Thyroid gland (tissue), 4 donors: ENCODE results near the gene ALLC. TPM values are rescaled to one million over a fixed set of nuclear protein-coding genes. Genes with fewer than 3 reads are reported as not detected.
A peak's percentile ranks its signal among the peaks of the same experiment; 100 is the strongest.

Experiments used
- DNase-seq, 2 donors: peaks; one replicate each; pipeline ENCODE4 v3.0.0-alpha.2; 2019
- H3K27ac ChIP-seq, 3 donors: fragments of 200-600 bp; sonication (generic); 1 replicate in 2 of 3; 2 replicates in 1 of 3; pipeline ENCODE4 v1.5.1; 2016 to 2019; ENCODE audit warnings: mild to moderate bottlenecking in 1 of 3, moderate library complexity in 1 of 3
- H3K27me3 ChIP-seq: fragments of 200-600 bp; sonication (generic); one replicate; pipeline ENCODE4 v1.5.1; 2019
- H3K36me3 ChIP-seq, 2 donors: fragments of 200-600 bp; sonication (generic); one replicate each; pipeline ENCODE4 v1.5.1; 2016 to 2019
- H3K4me1 ChIP-seq, 2 donors: fragments of 200-600 bp; sonication (generic); one replicate each; pipeline ENCODE4 v1.5.1; 2017 to 2019
- H3K4me3 ChIP-seq, 3 donors: fragments of 200-600 bp; sonication (generic); replicated peaks in 1 of 3; 1 replicate in 2 of 3; 2 replicates in 1 of 3; pipeline ENCODE4 v1.5.1; 2016; ENCODE audit warnings: mild to moderate bottlenecking in 1 of 3
- H3K9me3 ChIP-seq: fragments of 200-600 bp; sonication (generic); one replicate; pipeline ENCODE4 v1.5.1; 2017
- POLR2A ChIP-seq, 2 donors: fragments of 450-650 bp; IDR thresholded peaks; one replicate each; pipeline ENCODE4 v1.6.1; 2017; ENCODE audit warnings: antibody characterized with exemption in 2 of 2, mild to moderate bottlenecking in 2 of 2, moderate library complexity in 1 of 2
- WGBS, 2 donors: methylation state at CpG; one replicate each; pipeline ENCODE4 v1.1.5; 2017; 5-methylcytosine and 5-hydroxymethylcytosine counted together
- intact Hi-C: fragments of 100-400 bp; cut with DNase I; formaldehyde crosslinking; loops from one replicate; pipeline ENCODE4 v1.15.1; 2023
- total RNA-seq, 4 donors: library from RNA; depleted of rRNA; stranded (reverse); fragments of >200 nt; gene quantifications; one replicate each; pipeline ENCODE4 v1.2.3, GENCODE V29; 2016
- TF ChIP-seq, protein P1 (sequence below), 6 experiments: fragments of 200-600 bp in 3 of 6; fragments of 450-650 bp in 3 of 6; sonication (generic) in 3 of 6; IDR thresholded peaks; one replicate each; pipeline ENCODE4 v1.5.1; 2016 to 2019; ENCODE audit warnings: antibody characterized with exemption in 6 of 6, mild to moderate bottlenecking in 2 of 6, inconsistent platforms in 1 of 6, moderate library complexity in 1 of 6

ALLC gene
- total RNA-seq, 4 donors from 2014 or later: not detected

DNA sequence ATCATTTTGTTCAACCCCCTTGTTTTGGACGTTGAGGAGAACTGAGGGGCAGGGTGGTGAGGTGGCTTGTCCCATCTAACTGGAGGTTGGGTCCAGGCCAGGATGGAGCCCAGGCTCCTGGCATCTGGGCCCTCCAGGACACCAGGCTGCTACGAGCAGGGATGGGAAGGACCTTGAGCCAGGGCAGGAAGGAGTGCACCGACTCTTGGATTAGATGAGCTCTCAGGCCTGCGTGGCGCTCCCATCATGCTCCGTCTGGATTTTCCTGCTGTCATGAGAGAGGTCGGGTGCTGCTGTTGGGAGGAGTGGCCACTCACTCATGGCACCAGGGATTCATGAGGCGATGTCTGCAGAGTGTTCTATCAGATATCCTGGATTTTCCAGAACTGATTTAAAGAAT, 18.3 kb upstream of the ALLC start:
- TF ChIP-seq, protein P1, sequence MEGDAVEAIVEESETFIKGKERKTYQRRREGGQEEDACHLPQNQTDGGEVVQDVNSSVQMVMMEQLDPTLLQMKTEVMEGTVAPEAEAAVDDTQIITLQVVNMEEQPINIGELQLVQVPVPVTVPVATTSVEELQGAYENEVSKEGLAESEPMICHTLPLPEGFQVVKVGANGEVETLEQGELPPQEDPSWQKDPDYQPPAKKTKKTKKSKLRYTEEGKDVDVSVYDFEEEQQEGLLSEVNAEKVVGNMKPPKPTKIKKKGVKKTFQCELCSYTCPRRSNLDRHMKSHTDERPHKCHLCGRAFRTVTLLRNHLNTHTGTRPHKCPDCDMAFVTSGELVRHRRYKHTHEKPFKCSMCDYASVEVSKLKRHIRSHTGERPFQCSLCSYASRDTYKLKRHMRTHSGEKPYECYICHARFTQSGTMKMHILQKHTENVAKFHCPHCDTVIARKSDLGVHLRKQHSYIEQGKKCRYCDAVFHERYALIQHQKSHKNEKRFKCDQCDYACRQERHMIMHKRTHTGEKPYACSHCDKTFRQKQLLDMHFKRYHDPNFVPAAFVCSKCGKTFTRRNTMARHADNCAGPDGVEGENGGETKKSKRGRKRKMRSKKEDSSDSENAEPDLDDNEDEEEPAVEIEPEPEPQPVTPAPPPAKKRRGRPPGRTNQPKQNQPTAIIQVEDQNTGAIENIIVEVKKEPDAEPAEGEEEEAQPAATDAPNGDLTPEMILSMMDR (IDR thresholded peaks at IDR 0.05): no peak
- intact Hi-C loops: no loop called here
- Histone ChIP-seq H3K4me1 (peaks cover 0 to 8% of the 10 kb centered on the region in 2 donors), H3K36me3 (no peaks in the 10 kb centered on the region), H3K27ac (no peak overlapping the region), H3K9me3 (no peaks in the 10 kb centered on the region), H3K27me3 (no peaks in the 10 kb centered on the region), H3K4me3 (no peak overlapping the region)
- no peak for DNase-seq
- WGBS, 2 donors: 87 to 89% methylated on average over 7 to 8 of the region's 8 CpGs

DNA sequence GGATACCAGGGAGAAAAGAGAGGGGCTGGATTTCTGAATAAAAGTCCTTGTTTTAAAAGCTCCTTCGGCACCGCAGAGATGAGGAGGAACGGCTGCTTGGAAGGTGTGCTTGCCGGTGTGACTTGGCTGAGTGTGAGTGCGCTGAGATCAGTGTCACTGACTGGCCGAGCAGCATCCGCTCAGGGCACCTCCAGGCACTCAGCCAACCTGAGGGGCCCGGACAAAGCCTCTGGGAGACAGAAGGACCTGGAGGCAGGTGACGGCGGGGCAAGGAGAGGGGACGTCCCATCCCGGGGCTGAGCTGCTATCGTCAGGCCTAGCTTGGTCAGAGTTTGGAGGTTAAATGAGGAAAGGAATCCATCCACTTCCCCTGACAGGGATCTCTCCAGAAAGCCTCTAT, 16.8 kb upstream of the ALLC start:
- DNase-seq: peak; percentile 27 to 36
- Histone ChIP-seq H3K9me3 (no peaks in the 10 kb centered on the region), H3K27ac (no peak overlapping the region), H3K4me1 (peaks cover 0 to 8% of the 10 kb centered on the region in 2 donors), H3K36me3 (no peaks in the 10 kb centered on the region), H3K4me3 (no peak overlapping the region), H3K27me3 (no peaks in the 10 kb centered on the region)
- intact Hi-C loops: no loop called here
- TF ChIP-seq POLR2A (IDR thresholded peaks at IDR 0.05): no peak
- TF ChIP-seq, protein P1 (IDR thresholded peaks at IDR 0.05): no peak
- 36 to 67% methylated on average over 13 of the region's 13 CpGs for WGBS, 2 donors

DNA sequence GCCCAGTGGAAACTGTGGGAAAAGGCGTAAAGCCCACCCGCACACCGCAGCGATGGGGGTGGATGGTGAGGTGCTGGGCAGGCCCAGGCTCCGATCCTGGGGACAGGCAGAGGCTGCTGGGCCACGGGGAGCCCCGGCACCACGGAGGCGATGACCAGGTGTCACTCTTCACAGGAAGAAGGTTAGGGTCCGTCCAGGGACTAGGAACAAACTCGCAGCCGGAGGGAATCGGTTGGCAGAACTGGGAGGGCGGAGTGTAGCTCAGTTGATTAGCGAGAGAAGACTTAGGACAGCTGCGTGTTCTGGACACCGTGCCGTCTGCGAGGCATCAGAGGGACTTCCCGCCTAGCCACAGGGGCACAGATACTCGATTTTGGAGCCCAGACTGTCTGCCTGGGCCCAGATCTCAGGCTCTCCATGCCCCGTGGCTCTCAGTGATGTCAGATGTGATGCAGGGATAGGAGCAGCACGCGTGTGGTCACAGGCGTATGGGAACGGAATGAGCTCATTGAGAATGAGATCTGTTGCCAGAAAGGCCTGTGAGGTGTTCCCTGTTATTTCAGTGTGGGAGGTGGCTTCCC, 16.1 kb upstream of the ALLC start:
- Histone ChIP-seq H3K27me3 (no peaks in the 10 kb centered on the region), H3K36me3 (no peaks in the 10 kb centered on the region), H3K4me1 (peaks cover 0 to 8% of the 10 kb centered on the region in 2 donors), H3K27ac (no peak overlapping the region), H3K4me3 (no peak overlapping the region), H3K9me3 (no peaks in the 10 kb centered on the region)
- DNase-seq: peak; percentile 57 to 65
- 74% methylated on average over 23 to 26 of the region's 26 CpGs for WGBS, 2 donors
- intact Hi-C loops: no loop called here
- peak in 1 of 2 donors; percentile 15 for TF ChIP-seq POLR2A (IDR thresholded peaks at IDR 0.05)
- TF ChIP-seq, protein P1 (IDR thresholded peaks at IDR 0.05): no peak

DNA sequence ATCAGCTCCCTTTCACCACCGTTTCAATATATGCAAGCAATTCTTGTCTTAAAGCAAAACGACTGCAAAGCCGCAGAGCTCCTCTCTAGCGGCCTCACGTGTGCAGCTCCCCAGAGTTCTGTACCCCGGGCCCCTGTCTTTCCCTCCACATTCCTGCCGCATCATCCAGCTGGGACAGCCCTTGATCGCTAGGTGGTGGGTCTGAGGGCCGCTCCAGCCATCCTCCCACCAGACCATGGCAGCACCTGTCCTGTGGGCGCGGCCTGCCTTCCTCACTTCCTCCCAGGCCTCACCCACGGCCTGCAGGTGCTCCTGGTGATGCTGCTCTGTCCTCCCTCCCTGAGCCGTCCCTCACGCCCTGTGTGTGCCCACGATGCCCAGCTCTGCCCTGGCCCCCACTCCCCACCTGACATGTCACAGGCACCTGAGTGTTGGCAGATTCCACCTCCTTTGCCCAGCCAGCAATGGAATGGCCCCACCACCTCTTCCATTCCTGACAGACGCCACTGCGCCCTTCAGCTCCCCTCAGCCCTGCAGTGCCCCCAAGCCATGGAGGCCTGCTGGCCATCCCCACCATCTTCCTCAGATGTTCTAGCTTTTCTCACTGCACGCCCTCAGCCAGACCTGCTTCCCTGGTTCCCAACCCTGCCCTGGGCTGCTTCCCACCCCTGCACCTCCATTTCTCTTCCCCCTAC, 15.3 kb upstream of the ALLC start:
- TF ChIP-seq, protein P1 (IDR thresholded peaks at IDR 0.05): no peak
- TF ChIP-seq POLR2A (IDR thresholded peaks at IDR 0.05): no peak
- no peak overlapping the region for H3K27ac ChIP-seq
- intact Hi-C loops: no loop called here
- no peak overlapping the region for H3K4me3 ChIP-seq
- peaks cover 0 to 8% of the 10 kb centered on the region in 2 donors for H3K4me1 ChIP-seq
- H3K27me3 ChIP-seq: no peaks in the 10 kb centered on the region
- WGBS, 2 donors: 81 to 82% methylated on average over 18 of the region's 18 CpGs
- no peaks in the 10 kb centered on the region for H3K36me3 ChIP-seq
- H3K9me3 ChIP-seq: no peaks in the 10 kb centered on the region
- DNase-seq: no peak
